ENCODE measurements around the gene APBB2.

- TF ChIP-seq CTCF (IDR thresholded peaks at IDR 0.05): no peak
- no peak for TF ChIP-seq POLR2A (IDR thresholded peaks at IDR 0.05)
Observed at GRCh38 chr4:40916218-40916555, 298.2 kb downstream of the APBB2 start.
